A549 (cell line): ENCODE measurements around the gene DLX1. TPM values are rescaled to one million over a fixed set of nuclear protein-coding genes. Genes with fewer than 3 reads are reported as not detected.

Experiments
- ATAC-seq, 2 experiments: fragments of 200-7000 bp in 1 of 2; fragments of >200 bp in 1 of 2; cut with Nextera tagmentation in 1 of 2; cut with Tn5 transposase in 1 of 2; 3 replicates each; pipeline versions ENCODE4 v1.8.0 to v1.9.1; 2018 to 2020; ENCODE audit warnings: mild to moderate bottlenecking in 1 of 2, moderate library complexity in 1 of 2
- CTCF ChIA-PET: fragments of 300-600 bp; sonication (Branson Sonifier 250); formaldehyde crosslinking; extraction: SDS; loops from one replicate; lab custom pipeline; 2021; ENCODE audit warnings: antibody characterized with exemption, inconsistent platforms; lab: Yijun Ruan, JAX
- POLR2A ChIA-PET: fragments of 350-600 bp; formaldehyde crosslinking; extraction: SDS; loops from one replicate; lab custom pipeline; 2021; ENCODE audit warnings: antibody characterized with exemption, inconsistent platforms; lab: Yijun Ruan, JAX
- DNase-seq, 2 experiments: peaks; one replicate each; pipeline versions ENCODE4 v3.0.0 to v3.0.0-alpha.2; 2011 to 2016; ENCODE audit warnings: low read depth in 1 of 2, low spot score in 1 of 2
- FAIRE-seq: peaks from 2 replicates; lab custom pipeline; 2011; peaks lifted over from hg19 to GRCh38; lab: Jason Lieb, UNC
- H3K27ac ChIP-seq, 2 experiments: fragments of >200 bp; sonication (Bioruptor Twin); formaldehyde crosslinking; 3 replicates each; pipeline ENCODE4 v1.5.1; 2016 to 2017
- H3K4me1 ChIP-seq: fragments of >200 bp; sonication (Bioruptor Twin); formaldehyde crosslinking; 3 replicates; pipeline ENCODE4 v1.6.1; 2016
- H3K4me2 ChIP-seq: fragments of >200 bp; sonication (Bioruptor Twin); formaldehyde crosslinking; 3 replicates; pipeline ENCODE4 v1.6.1; 2016
- H3K4me3 ChIP-seq: fragments of >200 bp; sonication (Bioruptor Twin); formaldehyde crosslinking; 3 replicates; pipeline ENCODE4 v1.5.1; 2016
- H3K9me3 ChIP-seq: fragments of >200 bp; sonication (Bioruptor Twin); formaldehyde crosslinking; 3 replicates; pipeline ENCODE4 v1.6.1; 2016
- ATOH8 ChIP-seq: fragments of 250-450 bp; sonication (Bioruptor Pico); IDR thresholded peaks from 2 replicates; pipeline ENCODE4 v1.5.0; 2020; ENCODE audit warnings: low read depth, mild to moderate bottlenecking, moderate library complexity
- BCL3 ChIP-seq: fragments of >200 bp; sonication (Bioruptor Twin); formaldehyde crosslinking; IDR thresholded peaks from 3 replicates; pipeline ENCODE4 v1.6.1; 2016
- BHLHE40 ChIP-seq: IDR thresholded peaks from 2 replicates; pipeline ENCODE4 v1.6.1; 2012; ENCODE audit warnings: low read depth, low read length, inconsistent platforms
- CBX8 ChIP-seq: fragments of 200-600 bp; sonication (generic); IDR thresholded peaks from 2 replicates; pipeline ENCODE4 v1.6.1; 2016
- E2F6 ChIP-seq: IDR thresholded peaks from 2 replicates; pipeline ENCODE4 v1.6.1; 2012; ENCODE audit warnings: low read depth, borderline replicate concordance
- EHMT2 ChIP-seq: fragments of 200-600 bp; sonication (generic); IDR thresholded peaks from 2 replicates; pipeline ENCODE4 v1.6.1; 2016; ENCODE audit warnings: antibody characterized with exemption, low read depth, mild to moderate bottlenecking, moderate library complexity
- GATA3 ChIP-seq: IDR thresholded peaks from 2 replicates; pipeline ENCODE4 v1.6.1; 2012; ENCODE audit warnings: borderline replicate concordance
- HEYL ChIP-seq: fragments of 250-450 bp; sonication (Bioruptor Pico); IDR thresholded peaks from 2 replicates; pipeline ENCODE4 v1.8.0; 2021; ENCODE audit warnings: mild to moderate bottlenecking, moderate library complexity
- HOXB5 ChIP-seq: fragments of 250-450 bp; sonication (Bioruptor Pico); IDR thresholded peaks from 2 replicates; pipeline ENCODE4 v1.5.0; 2020; ENCODE audit warnings: mild to moderate bottlenecking, moderate library complexity
- MAFK ChIP-seq: fragments of 450-650 bp; IDR thresholded peaks from 2 replicates; pipeline ENCODE4 v1.6.1; 2014; ENCODE audit not compliant: partially characterized antibody
- MAZ ChIP-seq: fragments of 150-350 bp; IDR thresholded peaks from 2 replicates; pipeline ENCODE4 v1.6.1; 2014; ENCODE audit warnings: antibody characterized with exemption, low read depth, low read length, borderline replicate concordance
- NR3C1 ChIP-seq: fragments of >200 bp; sonication (Bioruptor Twin); formaldehyde crosslinking; IDR thresholded peaks from 3 replicates; pipeline ENCODE4 v1.6.1; 2017
- RAD21 ChIP-seq, 2 experiments: fragments of >200 bp in 1 of 2; sonication (Bioruptor Twin) in 1 of 2; formaldehyde crosslinking in 1 of 2; IDR thresholded peaks in 1 of 2; conservative IDR thresholded peaks in 1 of 2; 2 replicates in 1 of 2; 3 replicates in 1 of 2; pipeline ENCODE4 v1.6.1; 2012 to 2018; ENCODE audit warnings: inconsistent platforms in 1 of 2
- RARB ChIP-seq: fragments of 250-450 bp; sonication (Bioruptor Pico); IDR thresholded peaks from 2 replicates; pipeline ENCODE4 v1.8.0; 2021; ENCODE audit warnings: mild to moderate bottlenecking, moderate library complexity
- RFX5 ChIP-seq: fragments of 450-650 bp; IDR thresholded peaks from 2 replicates; pipeline ENCODE4 v1.7.1; 2014; ENCODE audit warnings: antibody characterized with exemption, mild to moderate bottlenecking, moderate library complexity
- RNF2 ChIP-seq: fragments of 200-600 bp; sonication (generic); IDR thresholded peaks from 2 replicates; pipeline ENCODE4 v1.6.1; 2016; ENCODE audit warnings: low read depth, mild to moderate bottlenecking, antibody characterized with exemption, moderate library complexity, borderline replicate concordance
- TP53 ChIP-seq: fragments of 250-450 bp; sonication (Bioruptor Pico); IDR thresholded peaks from 2 replicates; pipeline ENCODE4 v1.5.0; 2021; ENCODE audit warnings: mild to moderate bottlenecking, moderate library complexity
- ZFP36 ChIP-seq: fragments of 450-650 bp; IDR thresholded peaks from 2 replicates; pipeline ENCODE4 v1.6.1; 2014; ENCODE audit warnings: borderline replicate concordance; ENCODE audit not compliant: partially characterized antibody
- WGBS: methylation state at CpG from one replicate; pipeline ENCODE4 v1.1.6; 2017; ENCODE audit errors: missing lambda C conversion rate; 5-methylcytosine and 5-hydroxymethylcytosine counted together
- polyA plus RNA-seq, 4 experiments: library from polyadenylated mRNA; depleted of rRNA in 3 of 4; stranded (reverse); fragments of >200 nt; fragmentation: RNase III in 1 of 4; extraction: RNeasy Plus Mini Kit Qiagen cat#74134 plus additional on column Dnase treatment in 1 of 4; gene quantifications; 2 replicates in 3 of 4; 3 replicates in 1 of 4; pipeline ENCODE4 v1.2.3, GENCODE V29; 2011 to 2017

DLX1 gene
- polyA plus RNA-seq, 2 of the 4 experiments (the other 2 are of a cell fraction) = 1.1 to 2.5 TPM

- Histone ChIP-seq H3K9me3 (no peaks in the 10 kb centered on the region), H3K4me1 (0 out of 3 replicates have a peak, but pooled peaks cover under 1% of the 10 kb centered on the region)
- CTCF ChIA-PET = interaction anchor here (1.1 to 2.2 kb wide), 4 partner anchors 13 to 38 kb away, joined by 3 to 6 read pairs (median 4); partner anchors contain the start of gene DLX2
- no peak for TF ChIP-seq BHLHE40
- TF ChIP-seq RFX5 = no peak
- no peak for TF ChIP-seq NR3C1
- no peak for TF ChIP-seq ATOH8
- no peak for TF ChIP-seq HEYL (CRISPR knock-in tag)
- no peak for TF ChIP-seq MAFK
- TF ChIP-seq MAZ = no peak
- no peak for TF ChIP-seq E2F6
- TF ChIP-seq RNF2 = no peak
- TF ChIP-seq HOXB5 = no peak
- TF ChIP-seq, all 56 proteins: peak for 0
- ATAC-seq = no peak
- 81% methylated on average over 10 of the region's 10 CpGs for WGBS
- no peak overlapping the region for H3K4me2 ChIP-seq
- no peak overlapping the region for H3K27ac ChIP-seq
- H3K4me3 ChIP-seq = no peak overlapping the region
- POLR2A ChIA-PET = no interaction called here
- FAIRE-seq = no peak
- DNase-seq = no peak
These were observed 3.7 kb downstream of the DLX1 start for GRCh38 chr2:172089005-172089504.

- 0 out of 3 replicates have a peak, but pooled peaks cover 4% of the 10 kb centered on the region for H3K4me1 ChIP-seq
- no peak overlapping the region for H3K27ac ChIP-seq
- H3K9me3 ChIP-seq = no peaks in the 10 kb centered on the region
- no peak overlapping the region for H3K4me2 ChIP-seq
- no peak overlapping the region for H3K4me3 ChIP-seq
- TF ChIP-seq ZFP36 (no peak), RARB (CRISPR knock-in tag) (no peak), CBX8 (no peak), GATA3 (no peak), BCL3 (no peak), RAD21 (conservative IDR thresholded peaks at IDR 0.05 in 1 of 2, IDR thresholded peaks at IDR 0.05 in 1 of 2) (no peak), TP53 (CRISPR knock-in tag) (no peak), BHLHE40 (no peak), EHMT2 (no peak), ATOH8 (no peak)
- FAIRE-seq (no peak), DNase-seq (no peak), ATAC-seq (no peak)
- ChIA-PET POLR2A (no interaction called here), CTCF (interaction anchor here (1.3 to 2.2 kb wide), 3 partner anchors 12 to 38 kb away, joined by 3 to 6 read pairs (median 5); partner anchors contain the start of gene DLX2)
- WGBS = 85% methylated on average over 7 of the region's 7 CpGs
These were observed 4.3 kb downstream of the DLX1 start for GRCh38 chr2:172089633-172090032.
